Activated CD8-positive, alpha-beta T cell treated with anti-CD3 and anti-CD28 coated beads, Interleukin-2, amount 10 ng/mL, durations not matched to agents 7 days and 5 days (primary cell): ENCODE measurements around the gene ITGB5. TPM values are rescaled to one million over a fixed set of nuclear protein-coding genes. Genes with fewer than 3 reads are reported as not detected.

Experiments
- ATAC-seq: fragments of 150-1000 bp; cut with Tn5 transposase; one replicate; pipeline ENCODE4 v1.10.0; 2021; ENCODE audit warnings: moderate library complexity
- CTCF ChIA-PET: fragments of 350-600 bp; sonication (Branson Sonifier 250); formaldehyde crosslinking; loops from one replicate; lab custom pipeline; 2021; ENCODE audit warnings: antibody characterized with exemption; lab: Charles Lee
- POLR2A ChIA-PET: fragments of 350-600 bp; sonication (Branson Sonifier 250); formaldehyde crosslinking; loops from one replicate; lab custom pipeline; 2021; ENCODE audit warnings: antibody characterized with exemption; lab: Charles Lee
- DNase-seq: peaks from one replicate; pipeline ENCODE4 v3.0.0-alpha.2; 2020
- H3K27ac Mint-ChIP-seq: one replicate; pipeline ENCODE4 v1.8.0; 2021; ENCODE audit warnings: mild to moderate bottlenecking, mixed read lengths
- H3K27me3 Mint-ChIP-seq: one replicate; pipeline ENCODE4 v1.8.0; 2021; ENCODE audit warnings: low read depth, mixed read lengths
- H3K36me3 Mint-ChIP-seq: one replicate; pipeline ENCODE4 v1.8.0; 2021; ENCODE audit warnings: low read depth, mixed read lengths
- H3K4me1 Mint-ChIP-seq: one replicate; pipeline ENCODE4 v1.8.0; 2021; ENCODE audit warnings: low read depth, mixed read lengths
- H3K4me3 Mint-ChIP-seq: one replicate; pipeline ENCODE4 v1.8.0; 2021; ENCODE audit warnings: mild to moderate bottlenecking, mixed read lengths
- H3K9me3 Mint-ChIP-seq: one replicate; pipeline ENCODE4 v1.8.0; 2022; ENCODE audit warnings: mixed read lengths; ENCODE audit not compliant: insufficient read depth
- total RNA-seq, 2 experiments: library from RNA; stranded (reverse); gene quantifications; one replicate each; pipeline ENCODE4 v1.2.3, GENCODE V29; 2021

The ITGB5 gene
- total RNA-seq, 2 experiments from 2014 or later, result not detected

DNA sequence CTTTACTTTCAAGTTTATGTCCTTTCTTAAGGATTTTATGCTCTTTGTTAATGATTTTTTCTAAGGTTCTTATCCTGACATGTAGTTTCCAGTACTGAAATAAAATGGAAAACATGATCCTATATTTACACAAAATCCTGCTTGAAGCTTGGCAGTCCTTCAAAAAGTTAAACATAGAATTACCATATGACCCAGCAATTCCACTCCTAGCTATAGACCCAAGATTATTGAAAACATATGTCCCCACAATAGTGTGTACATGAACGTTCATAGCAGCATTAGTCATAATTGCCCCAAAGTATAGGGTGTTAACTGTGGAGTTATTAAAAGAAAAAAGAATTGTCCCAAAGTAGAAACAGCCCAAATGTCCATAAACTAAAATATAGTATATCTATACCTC, 33.2 kb downstream of the ITGB5 start:
- ChIA-PET CTCF (no interaction called here), POLR2A (no interaction called here)
- H3K4me1 Mint-ChIP-seq, result no peaks in the 10 kb centered on the region

DNA sequence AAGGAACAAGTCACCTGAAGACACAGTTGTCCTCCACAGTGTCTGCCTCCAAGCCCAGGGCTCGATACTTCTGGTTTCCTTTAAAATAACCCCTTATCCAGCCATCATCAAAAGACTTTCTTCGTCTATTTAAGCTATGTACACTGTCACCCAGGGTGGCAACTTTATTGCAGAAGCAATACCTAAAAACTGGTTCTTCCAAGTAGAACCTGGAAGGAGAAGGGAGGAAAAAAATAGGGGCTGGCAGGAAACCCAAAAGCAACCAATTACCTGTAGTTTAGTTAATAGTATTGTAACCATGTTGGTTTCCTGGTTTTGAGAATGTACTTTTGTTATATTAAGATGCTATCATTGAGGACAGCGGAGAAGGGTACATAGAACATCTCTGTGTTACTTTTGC, 33.7 kb downstream of the ITGB5 start:
- ChIA-PET CTCF (no interaction called here), POLR2A (no interaction called here)
- no peak for ATAC-seq

More for the DNA sequence above, 33.2 kb downstream of the ITGB5 start:
- H3K36me3 Mint-ChIP-seq, result no peaks in the 10 kb centered on the region
- ATAC-seq, result no peak
- no peak overlapping the region for H3K4me3 Mint-ChIP-seq
- peaks cover 28% of the 10 kb centered on the region for H3K27me3 Mint-ChIP-seq
- H3K9me3 Mint-ChIP-seq, result no peaks in the 10 kb centered on the region
- no peak for DNase-seq
- H3K27ac Mint-ChIP-seq, result no peak overlapping the region

DNA sequence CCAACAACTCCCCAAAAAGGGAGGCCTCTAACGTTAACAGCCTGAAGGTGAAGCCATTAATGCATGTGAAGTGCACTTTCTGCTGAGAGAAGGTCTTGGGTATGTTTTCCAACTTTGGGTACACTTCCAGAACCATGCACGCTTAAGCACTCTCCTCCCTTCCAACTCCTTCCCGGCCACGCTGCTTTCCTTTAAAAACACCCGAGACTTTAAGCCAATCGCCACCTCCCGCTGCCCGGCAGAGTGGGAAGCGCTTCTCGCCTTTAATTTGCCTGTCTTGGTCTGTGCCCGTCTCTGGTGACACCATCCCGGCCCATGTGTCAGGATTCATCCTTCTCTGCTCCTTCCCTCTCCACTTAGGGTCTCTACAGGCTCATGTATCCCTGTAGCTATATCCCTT, 35.3 kb downstream of the ITGB5 start:
- Mint-ChIP-seq H3K36me3 (no peaks in the 10 kb centered on the region), H3K27ac (no peak overlapping the region), H3K27me3 (peaks cover 25% of the 10 kb centered on the region), H3K4me1 (no peaks in the 10 kb centered on the region), H3K9me3 (no peaks in the 10 kb centered on the region), H3K4me3 (no peak overlapping the region)
- POLR2A ChIA-PET, result no interaction called here
- CTCF ChIA-PET, result no interaction called here
- no peak for DNase-seq
- no peak for ATAC-seq

More for the DNA sequence above, 33.7 kb downstream of the ITGB5 start:
- no peak for DNase-seq
- Mint-ChIP-seq H3K27me3 (peaks cover 28% of the 10 kb centered on the region), H3K9me3 (no peaks in the 10 kb centered on the region), H3K4me1 (no peaks in the 10 kb centered on the region), H3K4me3 (no peak overlapping the region), H3K36me3 (no peaks in the 10 kb centered on the region), H3K27ac (no peak overlapping the region)

DNA sequence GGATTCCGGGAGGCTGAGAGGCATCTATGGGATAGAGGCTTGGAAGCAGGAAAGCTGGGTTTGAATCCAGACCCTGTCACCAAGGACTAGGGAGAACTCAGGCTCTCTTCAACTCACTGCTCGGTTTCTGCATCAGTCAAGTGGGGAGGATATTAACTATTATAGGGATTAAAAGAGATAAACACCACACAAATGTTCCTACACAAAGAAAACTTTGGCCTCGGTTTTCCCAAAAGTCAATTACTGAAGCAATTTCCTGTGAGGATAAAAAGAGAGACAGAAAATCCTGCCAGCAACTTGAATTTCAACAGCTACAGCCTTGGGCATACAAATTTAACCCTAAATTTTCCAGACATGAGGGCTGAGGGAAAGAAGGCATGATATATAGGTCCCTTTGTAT, 36.0 kb downstream of the ITGB5 start:
- Mint-ChIP-seq H3K4me1 (no peaks in the 10 kb centered on the region), H3K36me3 (no peaks in the 10 kb centered on the region), H3K27ac (no peak overlapping the region), H3K9me3 (no peaks in the 10 kb centered on the region), H3K27me3 (peaks cover 22% of the 10 kb centered on the region), H3K4me3 (no peak overlapping the region)
- DNase-seq, result no peak
- ChIA-PET CTCF (no interaction called here), POLR2A (no interaction called here)
- no peak for ATAC-seq

DNA sequence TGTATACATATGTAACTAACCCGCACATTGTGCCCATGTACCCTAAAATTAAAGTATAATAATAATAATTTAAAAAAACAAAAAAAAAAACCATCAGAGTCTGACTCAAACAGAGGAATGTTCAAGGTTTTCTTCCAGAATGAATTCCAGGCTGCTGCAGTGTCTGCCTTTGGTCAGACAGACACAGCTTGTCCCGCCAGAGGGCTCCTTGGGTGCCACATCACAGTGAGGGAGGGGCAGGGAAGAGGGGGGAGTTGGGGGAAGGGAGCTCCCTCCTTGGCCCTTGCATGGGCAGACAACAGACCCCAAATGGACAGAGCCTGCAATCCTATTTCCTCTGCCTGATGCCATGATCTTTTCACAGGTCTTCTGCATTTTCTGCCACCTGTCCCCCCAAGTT, 36.5 kb downstream of the ITGB5 start:
- Mint-ChIP-seq H3K4me1 (no peaks in the 10 kb centered on the region), H3K4me3 (no peak overlapping the region), H3K27me3 (peaks cover 22% of the 10 kb centered on the region), H3K36me3 (no peaks in the 10 kb centered on the region), H3K27ac (no peak overlapping the region), H3K9me3 (no peaks in the 10 kb centered on the region)
- CTCF ChIA-PET, result no interaction called here
- ATAC-seq (no peak), DNase-seq (no peak)
- POLR2A ChIA-PET, result no interaction called here

DNA sequence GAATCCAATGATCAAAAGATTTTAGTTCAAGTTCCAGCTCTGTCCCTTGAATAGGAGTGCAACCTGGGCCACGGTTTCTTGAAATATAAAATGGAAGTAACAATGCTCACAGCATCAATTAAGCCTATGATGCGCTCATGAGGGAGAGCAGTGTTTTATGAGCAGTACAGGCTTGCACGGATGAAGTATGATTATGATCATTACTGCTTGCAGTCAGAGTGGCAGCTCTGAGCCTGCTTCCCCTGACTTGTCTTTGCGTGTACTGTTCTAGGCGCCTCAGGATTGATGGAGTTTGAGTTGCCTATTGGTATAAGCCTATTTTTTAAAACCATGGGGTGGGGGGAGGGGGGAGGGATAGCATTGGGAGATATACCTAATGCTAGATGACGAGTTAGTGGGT, 37.0 kb downstream of the ITGB5 start:
- no peak for DNase-seq
- Mint-ChIP-seq H3K4me3 (no peak overlapping the region), H3K27me3 (peaks cover 20% of the 10 kb centered on the region), H3K27ac (no peak overlapping the region), H3K36me3 (no peaks in the 10 kb centered on the region), H3K9me3 (no peaks in the 10 kb centered on the region), H3K4me1 (no peaks in the 10 kb centered on the region)
- no peak for ATAC-seq
- POLR2A ChIA-PET, result no interaction called here
- CTCF ChIA-PET, result no interaction called here

DNA sequence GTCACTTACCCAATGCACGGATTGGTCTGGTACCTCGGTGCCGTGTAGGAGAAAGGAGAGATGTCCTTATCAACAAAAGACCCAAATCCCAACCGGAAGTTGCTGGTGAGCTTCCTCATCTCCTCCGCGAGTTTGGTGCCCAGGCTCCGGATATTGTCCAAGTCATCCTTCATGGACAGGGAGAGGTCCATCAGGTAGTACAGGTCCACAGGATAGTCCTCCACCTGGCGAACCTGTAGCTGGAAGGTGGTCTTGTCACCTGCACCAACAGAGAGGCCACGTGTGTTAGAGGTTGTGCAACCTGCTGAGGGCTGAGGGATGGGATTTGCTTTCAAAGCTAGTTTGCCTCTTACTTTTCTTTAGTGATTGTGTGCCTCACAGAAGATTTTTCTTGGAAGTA, 38.9 kb downstream of the ITGB5 start:
- Mint-ChIP-seq H3K27me3 (peaks cover 15% of the 10 kb centered on the region), H3K27ac (no peak overlapping the region), H3K9me3 (no peaks in the 10 kb centered on the region), H3K36me3 (no peaks in the 10 kb centered on the region), H3K4me1 (no peaks in the 10 kb centered on the region), H3K4me3 (no peak overlapping the region)
- DNase-seq, result no peak
- CTCF ChIA-PET, result no interaction called here
- ATAC-seq, result no peak
- POLR2A ChIA-PET, result no interaction called here

DNA sequence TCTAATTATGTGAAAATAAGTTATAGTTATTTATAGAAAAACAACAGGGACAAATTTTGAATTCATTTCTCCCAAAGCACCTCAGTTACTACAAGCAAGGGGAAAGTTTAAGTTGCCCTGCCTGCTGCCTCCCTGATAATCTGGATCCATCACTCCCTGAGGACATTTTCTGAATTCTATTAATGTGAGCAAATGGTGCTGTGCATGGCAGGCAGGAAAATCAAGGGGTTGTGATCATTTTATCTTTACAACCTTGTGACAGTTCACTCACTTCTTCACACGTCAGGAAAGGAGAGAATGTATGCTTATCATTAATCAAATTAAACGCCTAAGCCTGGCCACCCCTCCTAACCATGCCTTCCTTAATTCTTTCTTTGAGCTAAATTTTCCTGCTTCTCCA, 39.3 kb downstream of the ITGB5 start:
- H3K36me3 Mint-ChIP-seq, result no peaks in the 10 kb centered on the region
- CTCF ChIA-PET, result no interaction called here
- peaks cover 16% of the 10 kb centered on the region for H3K27me3 Mint-ChIP-seq
- no peak overlapping the region for H3K27ac Mint-ChIP-seq
- POLR2A ChIA-PET, result no interaction called here
- H3K4me1 Mint-ChIP-seq, result no peaks in the 10 kb centered on the region
- no peaks in the 10 kb centered on the region for H3K9me3 Mint-ChIP-seq
- no peak for DNase-seq
- H3K4me3 Mint-ChIP-seq, result no peak overlapping the region
- ATAC-seq, result no peak

DNA sequence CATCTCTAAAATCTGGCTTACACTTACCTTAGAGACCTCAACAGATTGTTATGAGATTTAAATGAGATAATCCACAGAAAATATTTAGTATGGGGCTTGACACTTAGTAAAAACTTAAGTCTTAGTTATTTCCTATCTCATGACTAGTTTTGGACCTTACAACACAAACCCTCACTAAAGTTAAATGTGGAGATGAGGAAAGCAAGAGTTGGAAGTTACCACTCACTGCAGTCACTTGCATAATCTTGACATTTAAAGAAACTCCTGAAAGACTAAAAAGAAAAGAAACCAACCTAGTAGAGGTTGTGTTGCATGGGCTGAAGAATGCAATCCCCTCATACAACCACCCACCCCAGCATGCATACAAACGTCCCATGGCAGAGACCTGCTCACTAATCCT, 40.1 kb downstream of the ITGB5 start:
- no peak for DNase-seq
- POLR2A ChIA-PET, result no interaction called here

DNA sequence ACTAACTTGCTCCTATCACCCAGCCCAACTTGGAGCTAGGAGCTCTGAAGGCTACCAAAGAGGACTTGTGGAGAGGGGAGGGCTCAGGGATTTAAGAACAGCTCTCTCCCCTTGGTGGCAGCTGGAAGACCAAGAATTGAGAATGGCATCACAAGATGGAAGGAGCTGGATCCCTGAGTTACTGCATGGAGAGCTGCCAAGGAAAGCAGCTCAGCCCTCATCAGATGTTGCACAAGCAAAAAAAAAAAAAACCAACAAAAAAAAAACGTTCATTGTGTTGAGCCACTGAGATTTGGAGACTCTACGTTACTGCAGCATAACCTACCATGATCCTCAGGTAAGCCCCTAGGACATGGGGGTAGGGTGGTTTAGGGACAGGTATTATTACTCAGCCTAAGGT, 41.0 kb downstream of the ITGB5 start:
- H3K4me3 Mint-ChIP-seq, result no peak overlapping the region
- CTCF ChIA-PET, result interaction anchor here (1.0 to 1.1 kb wide), 2 partner anchors 10 to 55 kb away, joined by 3 read pairs; no protein-coding TSS in a partner anchor
- no peaks in the 10 kb centered on the region for H3K36me3 Mint-ChIP-seq
- H3K27me3 Mint-ChIP-seq, result peaks cover 15% of the 10 kb centered on the region
- H3K27ac Mint-ChIP-seq, result no peak overlapping the region
- DNase-seq, result no peak
- H3K9me3 Mint-ChIP-seq, result no peaks in the 10 kb centered on the region
- H3K4me1 Mint-ChIP-seq, result no peaks in the 10 kb centered on the region
- POLR2A ChIA-PET, result no interaction called here
- no peak for ATAC-seq

More for the DNA sequence above, 40.1 kb downstream of the ITGB5 start:
- Mint-ChIP-seq H3K27ac (no peak overlapping the region), H3K4me3 (no peak overlapping the region), H3K4me1 (no peaks in the 10 kb centered on the region), H3K9me3 (no peaks in the 10 kb centered on the region), H3K36me3 (no peaks in the 10 kb centered on the region), H3K27me3 (peaks cover 19% of the 10 kb centered on the region)
- CTCF ChIA-PET, result interaction anchor here (1.0 kb wide), 1 partner anchor 54 kb away, joined by 3 read pairs; no protein-coding TSS in a partner anchor
- no peak for ATAC-seq

DNA sequence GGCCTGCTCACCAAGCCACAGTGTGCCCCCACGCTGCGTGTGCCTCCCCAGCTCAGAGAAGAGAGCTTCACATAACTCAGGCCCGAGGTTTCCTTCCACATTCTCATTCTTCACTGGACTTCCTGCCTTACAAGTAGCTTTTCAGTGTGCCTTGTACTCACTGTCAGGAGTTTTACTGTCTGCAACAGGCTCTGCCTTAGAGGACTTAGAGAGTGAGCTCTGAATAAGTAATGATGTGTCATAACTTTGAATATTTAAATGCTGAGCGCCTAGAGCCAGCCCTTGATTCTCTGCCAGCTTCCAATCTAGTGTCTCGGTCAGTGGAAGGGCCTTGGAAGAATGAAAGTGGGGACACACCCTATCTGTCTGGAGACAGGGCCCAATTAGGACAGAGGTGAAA, 41.8 kb downstream of the ITGB5 start:
- Mint-ChIP-seq H3K4me1 (no peaks in the 10 kb centered on the region), H3K4me3 (no peak overlapping the region), H3K36me3 (no peaks in the 10 kb centered on the region), H3K9me3 (no peaks in the 10 kb centered on the region), H3K27me3 (peaks cover 13% of the 10 kb centered on the region), H3K27ac (no peak overlapping the region)
- ChIA-PET CTCF (interaction anchor here (1.1 to 1.3 kb wide), 2 partner anchors 10 to 17 kb away, joined by 3 read pairs; no protein-coding TSS in a partner anchor), POLR2A (no interaction called here)
- ATAC-seq, result no peak
- DNase-seq, result no peak

DNA sequence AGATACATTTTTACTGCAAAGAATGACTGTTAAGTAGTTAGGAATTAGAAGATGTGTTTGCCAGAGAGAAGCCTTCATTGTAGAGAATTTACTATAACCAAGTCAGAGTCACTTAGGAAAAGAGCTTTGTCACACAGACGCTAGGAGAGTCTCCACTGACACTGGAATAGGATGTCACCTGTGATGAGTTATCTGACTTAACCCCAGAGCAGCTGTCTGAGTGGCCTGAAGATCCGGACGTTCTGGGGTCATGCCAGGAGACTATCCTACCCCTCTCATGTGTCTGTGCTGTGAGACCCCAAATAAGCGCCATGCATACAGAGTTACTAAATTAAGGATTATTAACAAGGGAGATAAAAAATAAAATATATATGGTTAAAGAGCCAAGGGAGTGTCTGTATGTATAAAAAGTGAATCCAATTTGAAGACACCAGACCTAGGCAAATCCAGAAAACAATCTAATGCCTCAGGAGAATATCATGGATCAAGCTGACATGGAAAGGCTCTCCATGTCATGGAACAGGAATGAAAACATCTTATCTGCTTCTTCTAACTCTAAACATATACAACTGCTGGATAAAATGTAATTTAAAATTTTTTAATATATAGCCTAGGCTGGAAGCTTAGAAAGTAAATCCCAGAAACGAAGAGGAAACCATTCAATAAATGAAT, 43.5 kb downstream of the ITGB5 start:
- Mint-ChIP-seq H3K9me3 (no peaks in the 10 kb centered on the region), H3K4me3 (no peak overlapping the region), H3K27me3 (peaks cover 8% of the 10 kb centered on the region), H3K4me1 (no peaks in the 10 kb centered on the region), H3K27ac (no peak overlapping the region), H3K36me3 (no peaks in the 10 kb centered on the region)
- no peak for ATAC-seq
- ChIA-PET CTCF (interaction anchor here (0.9 kb wide), 1 partner anchor 58 kb away, joined by 4 read pairs; no protein-coding TSS in a partner anchor), POLR2A (no interaction called here)
- DNase-seq, result no peak
